Measurements from ENCODE around the gene RMDN2.

RMDN2 gene

GRCh38 chr2:37987098-37987775 lies 62.1 kb downstream of the RMDN2 start:
- no peak overlapping the region for H3K27ac ChIP-seq (ENCODE audit: low read length)
- no peaks in the 10 kb centered on the region for H3K79me2 ChIP-seq (ENCODE audit: low read length)
- no peaks in the 10 kb centered on the region for H4K20me1 ChIP-seq (ENCODE audit: insufficient read depth, low read length)
- H3K4me2 ChIP-seq (ENCODE audit: low read length): no peak overlapping the region
- H2AFZ ChIP-seq (ENCODE audit: low read depth, low read length): no peak overlapping the region
- TF ChIP-seq EZH2phosphoT487 (IDR thresholded peaks at IDR 0.05; ENCODE audit: low read depth) (no peak), CTCF (IDR thresholded peaks at IDR 0.05; ENCODE audit: low read depth, low read length) (no peak)
- no peaks in the 10 kb centered on the region for H3K36me3 ChIP-seq (replicated peaks; ENCODE audit: low read depth, low read length)
- H3K27me3 ChIP-seq (ENCODE audit: low read depth, low read length): no peaks in the 10 kb centered on the region
- no peak overlapping the region for H3K4me3 ChIP-seq (ENCODE audit: low read length)
- no peak overlapping the region for H3K9ac ChIP-seq (ENCODE audit: low read length)
- no peaks in the 10 kb centered on the region for H3K9me3 ChIP-seq (ENCODE audit: insufficient read depth, low read length)
- peaks cover 4% of the 10 kb centered on the region; the same call in 1 of the 2 replicates for H3K4me1 ChIP-seq (ENCODE audit: low read length)

- no peak overlapping the region for H3K4me3 ChIP-seq (ENCODE audit: low read length)
- H3K4me1 ChIP-seq (ENCODE audit: low read length): no peaks in the 10 kb centered on the region
- TF ChIP-seq EZH2phosphoT487 (IDR thresholded peaks at IDR 0.05; ENCODE audit: low read depth) (no peak), CTCF (IDR thresholded peaks at IDR 0.05; ENCODE audit: low read depth, low read length) (no peak)
- no peak overlapping the region for H3K4me2 ChIP-seq (ENCODE audit: low read length)
- no peaks in the 10 kb centered on the region for H3K36me3 ChIP-seq (replicated peaks; ENCODE audit: low read depth, low read length)
- H3K9me3 ChIP-seq (ENCODE audit: insufficient read depth, low read length): no peaks in the 10 kb centered on the region
- no peak overlapping the region for H3K9ac ChIP-seq (ENCODE audit: low read length)
- no peaks in the 10 kb centered on the region for H4K20me1 ChIP-seq (ENCODE audit: insufficient read depth, low read length)
- no peak overlapping the region for H3K27ac ChIP-seq (ENCODE audit: low read length)
- no peak overlapping the region for H2AFZ ChIP-seq (ENCODE audit: low read depth, low read length)
- H3K27me3 ChIP-seq (ENCODE audit: low read depth, low read length): no peaks in the 10 kb centered on the region
- H3K79me2 ChIP-seq (ENCODE audit: low read length): no peaks in the 10 kb centered on the region
Measured at GRCh38 chr2:37992601-37993000, 67.5 kb downstream of the RMDN2 start.

- no peaks in the 10 kb centered on the region for H3K79me2 ChIP-seq (ENCODE audit: low read length)
- H3K9ac ChIP-seq (ENCODE audit: low read length): no peak overlapping the region
- H3K27ac ChIP-seq (ENCODE audit: low read length): no peak overlapping the region
- no peaks in the 10 kb centered on the region for H3K27me3 ChIP-seq (ENCODE audit: low read depth, low read length)
- no peak overlapping the region for H2AFZ ChIP-seq (ENCODE audit: low read depth, low read length)
- no peak overlapping the region for H3K4me2 ChIP-seq (ENCODE audit: low read length)
- H3K9me3 ChIP-seq (ENCODE audit: insufficient read depth, low read length): no peaks in the 10 kb centered on the region
- H3K36me3 ChIP-seq (replicated peaks; ENCODE audit: low read depth, low read length): no peaks in the 10 kb centered on the region
- no peak overlapping the region for H3K4me3 ChIP-seq (ENCODE audit: low read length)
- TF ChIP-seq EZH2phosphoT487 (IDR thresholded peaks at IDR 0.05; ENCODE audit: low read depth): no peak
- no peak for TF ChIP-seq CTCF (IDR thresholded peaks at IDR 0.05; ENCODE audit: low read depth, low read length)
- no peaks in the 10 kb centered on the region for H3K4me1 ChIP-seq (ENCODE audit: low read length)
- H4K20me1 ChIP-seq (ENCODE audit: insufficient read depth, low read length): no peaks in the 10 kb centered on the region
Measured at GRCh38 chr2:37993143-37993542, 68.1 kb downstream of the RMDN2 start.

GRCh38 chr2:37997629-37998028 lies 72.5 kb downstream of the RMDN2 start:
- Histone ChIP-seq H4K20me1 (ENCODE audit: insufficient read depth, low read length) (no peaks in the 10 kb centered on the region), H3K4me3 (ENCODE audit: low read length) (no peak overlapping the region), H3K9ac (ENCODE audit: low read length) (no peak overlapping the region), H2AFZ (ENCODE audit: low read depth, low read length) (no peak overlapping the region), H3K36me3 (replicated peaks; ENCODE audit: low read depth, low read length) (no peaks in the 10 kb centered on the region), H3K4me1 (ENCODE audit: low read length) (no peaks in the 10 kb centered on the region), H3K27ac (ENCODE audit: low read length) (no peak overlapping the region), H3K4me2 (ENCODE audit: low read length) (no peak overlapping the region), H3K9me3 (ENCODE audit: insufficient read depth, low read length) (no peaks in the 10 kb centered on the region), H3K27me3 (ENCODE audit: low read depth, low read length) (no peaks in the 10 kb centered on the region), H3K79me2 (ENCODE audit: low read length) (no peaks in the 10 kb centered on the region)
- TF ChIP-seq EZH2phosphoT487 (IDR thresholded peaks at IDR 0.05; ENCODE audit: low read depth): no peak
- no peak for TF ChIP-seq CTCF (IDR thresholded peaks at IDR 0.05; ENCODE audit: low read depth, low read length)

All from OCI-LY3 (cell line).